Measurements from ENCODE around the gene RPL27A. TPM values are rescaled to one million over a fixed set of nuclear protein-coding genes. Genes with fewer than 3 reads are reported as not detected.

RPL27A gene
- total RNA-seq, 1 experiment from 2014 or later, result 1,055 TPM

- no peak overlapping the region for H2AFZ ChIP-seq (ENCODE audit: low read depth, low read length, poor library complexity, severe bottlenecking)
- CTCF ChIA-PET, result no interaction called here
- intact Hi-C loops (cut with micrococcal nuclease), result no loop called here
Observed at GRCh38 chr11:8721609-8722500, 39.3 kb downstream of the RPL27A start.

More at GRCh38 chr11:8721609-8722500, 39.3 kb downstream of the RPL27A start:
- H3K9ac ChIP-seq (ENCODE audit: low read length), result peak overlapping the region; percentile 43
- peaks cover 52 to 61% of the 10 kb centered on the region in 2 experiments for H3K4me1 ChIP-seq (ENCODE audit: control insufficient read depth in 1 of 2, insufficient read depth in 2 of 2, low read length in 2 of 2)
- RAD21 ChIA-PET (ENCODE audit: low non-redundant PET in 1 of 2, low total read pairs in 2 of 2, uncharacterized antibody in 2 of 2, unreplicated experiment in 2 of 2), result no interaction called here
- no TSS peak for BruUV-seq (replicated peaks)
- no peaks in the 10 kb centered on the region for H3K9me3 ChIP-seq (ENCODE audit: control insufficient read depth in 1 of 2, insufficient read depth in 1 of 2, low read depth in 1 of 2, low read length in 2 of 2)
- peak overlapping the region in 1 of 2 experiments; percentile 41; a peak in 2 of 4 replicates for H3K4me3 ChIP-seq (replicated peaks in 1 of 2; ENCODE audit: low read depth in 1 of 2, low read length in 2 of 2)
- DNase-seq (ENCODE audit: low read depth, low spot score) (no peak), ATAC-seq (no peak)
- peak overlapping the region; percentile 80 for H3K4me2 ChIP-seq (ENCODE audit: low read length)
- no peaks in the 10 kb centered on the region for H4K20me1 ChIP-seq (ENCODE audit: insufficient read depth)
- TF ChIP-seq SIN3A (IDR thresholded peaks at IDR 0.05; ENCODE audit: low read depth), result no peak
- no peak for TF ChIP-seq ZBTB33 (IDR thresholded peaks at IDR 0.05; ENCODE audit: extremely low read depth, insufficient replicate concordance, low read length)
- no peak for TF ChIP-seq FOSL1 (IDR thresholded peaks at IDR 0.05; ENCODE audit: low read depth)
- TF ChIP-seq REST (IDR thresholded peaks at IDR 0.05; ENCODE audit: low read depth), result no peak
- TF ChIP-seq ATF3 (IDR thresholded peaks at IDR 0.05), result no peak
- no peak for TF ChIP-seq YY1 (IDR thresholded peaks at IDR 0.05; ENCODE audit: extremely low read depth, insufficient replicate concordance, low read depth, low read length)
- no peak for TF ChIP-seq TCF7L2 (IDR thresholded peaks at IDR 0.05; ENCODE audit: borderline replicate concordance, extremely low read depth, insufficient read depth, insufficient read length)
- TF ChIP-seq SRF (IDR thresholded peaks at IDR 0.05; ENCODE audit: low read depth), result no peak
- TF ChIP-seq SP1 (IDR thresholded peaks at IDR 0.05; ENCODE audit: low read depth), result no peak
- TF ChIP-seq POLR2AphosphoS5 (IDR thresholded peaks at IDR 0.05; ENCODE audit: low read depth, low read length), result no peak
- no peak for TF ChIP-seq RAD21 (IDR thresholded peaks at IDR 0.05; ENCODE audit: low read depth)
- TF ChIP-seq JUND (IDR thresholded peaks at IDR 0.05), result no peak
- no peak for TF ChIP-seq EZH2 (IDR thresholded peaks at IDR 0.05)
- no peak for TF ChIP-seq ZFX (IDR thresholded peaks at IDR 0.05)
- TF ChIP-seq CBX3 (IDR thresholded peaks at IDR 0.05; ENCODE audit: low read depth), result no peak
- H3K9me2 ChIP-seq (ENCODE audit: insufficient read depth), result no peaks in the 10 kb centered on the region
- H3K36me3 ChIP-seq (ENCODE audit: control insufficient read depth in 1 of 2, insufficient read depth in 2 of 2, low read length in 2 of 2), result no peaks in the 10 kb centered on the region
- POLR2A ChIA-PET, result interaction anchor here (1.2 kb wide), 1 partner anchor 33 kb away, joined by 3 read pairs; no protein-coding TSS in a partner anchor
- peak overlapping the region; percentile 25 for H3K27ac ChIP-seq (ENCODE audit: low read depth, low read length)
- H3K79me2 ChIP-seq (ENCODE audit: insufficient read depth, low read length), result no peaks in the 10 kb centered on the region
- no peaks in the 10 kb centered on the region for H3K27me3 ChIP-seq (ENCODE audit: insufficient read depth, low read length)
